HCT116 (cell line): ENCODE measurements around the gene AATF.

Source experiments
- EZH2 ChIP-seq: fragments of 200-600 bp; sonication (generic); IDR thresholded peaks from 2 replicates; pipeline ENCODE4 v1.6.1; 2017; ENCODE audit warnings: antibody characterized with exemption, mixed run types
- EZH2phosphoT487 ChIP-seq: fragments of 200-600 bp; IDR thresholded peaks from 2 replicates; pipeline ENCODE4 v1.6.1; 2018; ENCODE audit warnings: antibody characterized with exemption, borderline replicate concordance
- FOSL1 ChIP-seq: IDR thresholded peaks from 2 replicates; pipeline ENCODE4 v1.6.1; 2012; ENCODE audit warnings: low read depth
- POLR2A ChIP-seq: IDR thresholded peaks from 2 replicates; pipeline ENCODE4 v1.7.0; 2011; ENCODE audit warnings: borderline replicate concordance; ENCODE audit not compliant: insufficient read depth, insufficient read length; ENCODE audit errors: extremely low read depth
- TF ChIP-seq, protein P1 (sequence below), 3 experiments: fragments of 200-600 bp in 1 of 3; sonication (generic) in 1 of 3; IDR thresholded peaks in 2 of 3; conservative IDR thresholded peaks in 1 of 3; 2 replicates each; pipeline ENCODE4 v1.5.1; 2012 to 2017; ENCODE audit warnings: low read depth in 2 of 3, low read length in 2 of 3, antibody characterized with exemption in 1 of 3, borderline replicate concordance in 1 of 3, control low read depth in 1 of 3, mild to moderate bottlenecking in 1 of 3, mixed read lengths in 1 of 3, mixed run types in 1 of 3, moderate library complexity in 1 of 3; ENCODE audit not compliant: insufficient read depth in 1 of 3
- TF ChIP-seq, protein P2 (sequence below): IDR thresholded peaks from 2 replicates; pipeline ENCODE4 v1.6.1; 2012

DNA sequence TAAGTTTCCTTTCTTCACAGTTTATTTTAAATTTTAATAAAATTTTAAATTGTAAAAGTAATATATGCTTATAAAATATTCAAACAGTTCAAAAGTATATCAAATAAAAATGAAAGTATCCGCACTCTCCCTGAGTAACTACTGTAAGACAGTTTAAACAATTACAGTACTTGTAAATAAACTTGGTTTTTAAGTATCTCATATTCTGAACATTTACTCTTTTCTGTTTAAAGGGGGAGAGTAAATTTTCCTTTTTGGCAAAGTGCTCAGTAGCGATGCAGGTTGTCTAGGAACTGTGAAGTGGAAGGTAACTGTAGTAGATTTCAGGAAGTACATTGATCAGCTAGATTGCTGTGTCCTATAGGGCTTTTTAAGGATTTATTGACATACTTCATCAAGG lies 28.8 kb downstream of the AATF start:
- TF ChIP-seq FOSL1 (no peak), EZH2phosphoT487 (no peak), POLR2A (no peak), EZH2 (no peak)
- TF ChIP-seq, protein P1, sequence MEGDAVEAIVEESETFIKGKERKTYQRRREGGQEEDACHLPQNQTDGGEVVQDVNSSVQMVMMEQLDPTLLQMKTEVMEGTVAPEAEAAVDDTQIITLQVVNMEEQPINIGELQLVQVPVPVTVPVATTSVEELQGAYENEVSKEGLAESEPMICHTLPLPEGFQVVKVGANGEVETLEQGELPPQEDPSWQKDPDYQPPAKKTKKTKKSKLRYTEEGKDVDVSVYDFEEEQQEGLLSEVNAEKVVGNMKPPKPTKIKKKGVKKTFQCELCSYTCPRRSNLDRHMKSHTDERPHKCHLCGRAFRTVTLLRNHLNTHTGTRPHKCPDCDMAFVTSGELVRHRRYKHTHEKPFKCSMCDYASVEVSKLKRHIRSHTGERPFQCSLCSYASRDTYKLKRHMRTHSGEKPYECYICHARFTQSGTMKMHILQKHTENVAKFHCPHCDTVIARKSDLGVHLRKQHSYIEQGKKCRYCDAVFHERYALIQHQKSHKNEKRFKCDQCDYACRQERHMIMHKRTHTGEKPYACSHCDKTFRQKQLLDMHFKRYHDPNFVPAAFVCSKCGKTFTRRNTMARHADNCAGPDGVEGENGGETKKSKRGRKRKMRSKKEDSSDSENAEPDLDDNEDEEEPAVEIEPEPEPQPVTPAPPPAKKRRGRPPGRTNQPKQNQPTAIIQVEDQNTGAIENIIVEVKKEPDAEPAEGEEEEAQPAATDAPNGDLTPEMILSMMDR (IDR thresholded peaks at IDR 0.05 in 2 of 3, conservative IDR thresholded peaks at IDR 0.05 in 1 of 3; ENCODE audit: borderline replicate concordance in 1 of 3, insufficient read depth in 1 of 3, low read depth in 2 of 3, low read length in 2 of 3) = no peak
- TF ChIP-seq, protein P2, sequence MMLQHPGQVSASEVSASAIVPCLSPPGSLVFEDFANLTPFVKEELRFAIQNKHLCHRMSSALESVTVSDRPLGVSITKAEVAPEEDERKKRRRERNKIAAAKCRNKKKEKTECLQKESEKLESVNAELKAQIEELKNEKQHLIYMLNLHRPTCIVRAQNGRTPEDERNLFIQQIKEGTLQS = no peak
